GM18511 (cell line): ENCODE data around the gene CTSH.
"Not testable (repeated sequence)": the region's sequence is repeated elsewhere in the genome, so short reads cannot be mapped to it uniquely, and the experiment has no call there.

Experiments used
- ATAC-seq: cut with Tn5 transposase; IDR thresholded peaks from one replicate; pipeline ENCODE4 v1.9.1; 2021; ENCODE audit warnings: mild to moderate bottlenecking, moderate library complexity; ENCODE audit not compliant: unreplicated experiment

CTSH gene

DNA sequence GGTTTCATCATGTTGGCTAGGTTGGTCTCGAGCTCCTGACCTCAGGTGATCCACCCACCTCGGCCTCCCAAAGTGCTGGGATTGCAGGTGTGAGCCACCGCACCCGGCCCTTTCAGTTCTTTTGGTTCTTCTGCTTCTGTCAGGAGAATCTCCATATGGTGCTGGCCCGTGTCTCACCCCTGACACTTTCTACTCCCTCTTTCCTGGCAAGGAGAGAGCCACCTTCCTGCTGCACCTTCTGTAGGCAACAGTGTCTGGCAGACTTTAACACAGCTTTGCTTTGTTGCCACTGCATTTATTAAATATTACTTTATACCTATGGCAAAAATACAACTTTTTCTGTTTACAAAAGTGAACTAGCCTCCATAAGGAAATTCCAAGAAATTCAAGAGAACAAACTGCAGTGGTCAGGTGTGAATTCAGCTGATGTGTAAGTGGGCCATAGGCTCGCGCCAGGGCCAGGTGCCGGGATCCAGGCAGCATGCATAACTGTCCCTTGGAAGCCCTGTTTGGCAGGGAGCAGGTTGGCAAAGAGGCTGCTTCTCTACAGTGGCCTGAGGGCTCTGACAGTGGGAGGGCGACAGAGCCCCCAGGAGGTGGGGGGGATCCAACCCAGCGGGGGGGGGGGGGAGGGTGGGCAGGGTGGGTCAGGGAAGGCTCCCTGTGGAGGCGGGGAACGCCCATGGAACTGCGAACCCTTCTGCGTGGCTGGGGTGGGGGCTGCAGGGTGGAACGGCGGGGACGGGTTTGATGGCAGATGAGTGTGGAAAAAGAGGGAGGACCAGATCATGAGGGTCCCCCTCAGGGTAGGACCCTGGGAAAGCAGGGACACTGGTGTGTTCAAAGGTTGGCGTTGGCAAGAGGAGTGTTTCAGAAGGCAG, 21.1 kb downstream of the CTSH start:
- ATAC-seq = no peak

- no peak for ATAC-seq
Measured at GRCh38 chr15:78923015-78923414, 21.8 kb downstream of the CTSH start.

- no peak for ATAC-seq
Measured at GRCh38 chr15:78922527-78922926, 22.3 kb downstream of the CTSH start.

- no peak for ATAC-seq
Measured at GRCh38 chr15:78921940-78922339, 22.9 kb downstream of the CTSH start.

- no peak for ATAC-seq
Measured at GRCh38 chr15:78921517-78921916, 23.3 kb downstream of the CTSH start.

GRCh38 chr15:78917888-78918287, 27.0 kb downstream of the CTSH start:
- ATAC-seq = no peak

DNA sequence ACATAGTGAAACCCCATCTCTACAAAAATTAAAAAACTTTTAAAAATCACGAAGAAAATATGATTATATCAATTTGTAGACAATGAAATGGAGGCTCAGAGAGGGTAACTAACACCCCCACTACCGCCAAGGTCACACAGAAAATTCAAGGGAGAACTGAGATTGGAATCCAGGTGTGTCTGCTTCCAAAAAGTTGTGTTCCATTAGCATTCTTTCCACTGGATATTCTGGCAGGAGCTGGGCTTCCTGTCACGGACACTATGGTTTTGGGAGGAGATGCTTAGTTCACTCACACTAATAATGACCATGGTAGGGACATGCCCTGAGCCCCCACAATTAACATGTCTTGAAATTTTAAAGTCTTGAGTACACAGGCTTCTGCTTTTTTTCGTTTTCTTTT, 28.8 kb downstream of the CTSH start:
- ATAC-seq = no peak

DNA sequence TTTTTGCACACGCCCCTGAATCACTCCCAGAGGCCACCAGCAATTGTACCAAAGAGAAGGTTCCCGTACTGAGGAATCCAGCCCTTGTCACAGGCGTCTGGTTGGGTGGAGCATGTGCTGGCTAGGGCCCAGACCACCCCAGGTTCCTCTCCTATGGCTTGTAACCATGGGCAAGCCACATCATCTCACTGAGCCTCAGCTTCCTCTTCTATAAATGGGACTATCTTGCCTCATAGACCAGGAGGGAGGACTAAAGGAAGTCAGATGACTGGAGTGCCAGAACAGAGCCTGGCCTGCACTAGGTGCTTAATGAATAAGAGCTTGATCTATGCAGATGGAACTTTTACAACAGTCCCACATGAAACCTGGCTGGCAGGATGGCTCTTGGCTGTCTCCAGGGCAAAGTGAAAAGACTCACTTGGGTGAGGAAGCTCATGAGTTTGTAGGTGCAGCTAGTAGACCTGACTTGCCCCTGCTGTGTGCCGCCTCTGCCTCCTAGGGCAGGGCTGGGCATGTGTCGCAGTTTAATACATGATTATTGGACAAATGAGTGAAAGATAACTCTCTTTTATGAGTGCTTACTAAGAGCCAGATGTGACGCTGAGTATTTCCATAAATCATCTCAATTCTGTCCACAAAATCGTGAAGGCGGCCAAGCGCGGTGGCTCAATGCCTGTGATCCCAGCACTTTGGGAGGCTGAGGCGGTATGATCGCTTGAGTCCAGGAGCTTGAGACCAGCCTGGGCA, 29.3 kb downstream of the CTSH start:
- no peak for ATAC-seq

GRCh38 chr15:78914027-78914764, 30.6 kb downstream of the CTSH start:
- no peak for ATAC-seq

DNA sequence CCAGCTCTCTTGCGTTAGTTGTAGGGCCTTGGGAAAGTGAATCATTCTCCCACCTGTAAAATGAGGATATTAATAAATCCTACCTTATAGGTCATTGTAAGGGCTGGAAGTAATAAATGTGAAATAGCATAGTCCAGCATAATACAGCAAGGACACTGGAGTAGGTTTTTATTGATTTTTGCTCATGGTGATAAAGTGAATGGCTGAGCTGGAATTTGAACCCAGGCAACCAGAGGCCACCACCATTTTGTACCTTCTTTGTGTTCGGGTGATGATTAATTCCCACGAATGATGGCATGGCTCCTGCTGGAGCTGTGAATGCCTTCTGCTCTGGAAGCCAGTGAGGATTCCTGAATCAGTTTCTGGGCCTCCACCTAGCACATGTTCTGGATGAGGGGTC, 31.8 kb downstream of the CTSH start:
- ATAC-seq = no peak

- no peak for ATAC-seq
Measured at GRCh38 chr15:78912316-78912715, 32.5 kb downstream of the CTSH start.

- ATAC-seq = no peak
Measured at GRCh38 chr15:78910271-78910670, 34.6 kb downstream of the CTSH start.

- no peak for ATAC-seq
Measured at GRCh38 chr15:78909791-78910228, 35.0 kb downstream of the CTSH start.

- ATAC-seq = no peak
Measured at GRCh38 chr15:78909160-78909695, 35.6 kb downstream of the CTSH start.

GRCh38 chr15:78907577-78907976, 37.3 kb downstream of the CTSH start:
- ATAC-seq = no peak

DNA sequence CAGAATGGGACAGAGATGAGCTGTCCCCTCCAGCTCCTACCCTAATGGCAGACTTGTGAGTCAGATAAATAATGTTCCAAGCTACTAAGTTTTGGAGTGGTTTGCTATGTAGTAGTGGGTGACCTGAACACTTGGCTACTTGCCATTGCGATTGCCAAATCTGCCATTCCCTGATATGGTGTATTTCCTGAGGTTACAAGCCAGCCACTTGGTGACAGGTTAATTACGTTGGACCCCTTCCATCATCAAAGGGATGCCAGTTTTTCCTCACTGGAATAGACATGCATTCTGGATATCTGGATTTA, 38.6 kb downstream of the CTSH start:
- no peak for ATAC-seq

GRCh38 chr15:78904599-78905358, 40.1 kb downstream of the CTSH start:
- no peak for ATAC-seq

DNA sequence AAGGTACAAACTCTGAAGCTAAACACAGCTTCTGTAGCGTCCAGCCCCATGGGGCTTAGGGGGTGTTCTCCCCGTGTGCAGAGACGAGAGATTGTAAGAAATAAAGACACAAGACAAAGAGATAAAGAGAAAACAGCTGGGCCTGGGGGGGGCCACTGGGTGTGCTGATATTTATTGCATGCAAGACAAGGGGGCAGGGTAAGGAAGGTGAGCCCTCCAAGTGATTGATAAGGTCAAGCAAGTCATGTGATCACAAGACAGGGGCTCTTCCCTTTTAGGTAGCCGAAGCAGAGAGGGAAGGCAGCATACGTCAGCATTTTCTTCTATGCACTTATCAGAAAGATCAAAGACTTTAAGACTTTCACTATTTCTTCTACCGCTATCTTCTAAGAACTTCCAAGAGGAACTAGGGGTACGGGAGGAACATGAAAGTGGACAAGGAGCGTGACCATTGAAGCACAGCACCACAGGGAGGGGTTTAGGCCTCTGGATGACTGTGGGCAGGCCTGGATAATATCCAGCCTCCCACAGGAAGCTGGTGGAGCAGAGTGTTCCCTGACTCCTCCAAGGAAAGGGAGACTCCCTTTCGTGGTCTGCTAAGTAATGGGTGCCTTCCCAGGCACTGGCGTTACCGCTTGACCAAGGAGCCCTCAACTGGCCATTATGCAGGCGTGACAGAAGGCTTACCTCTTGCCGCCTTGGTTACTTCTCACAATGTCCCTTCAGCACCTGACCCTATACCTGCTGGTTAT, 42.4 kb downstream of the CTSH start:
- not testable (repeated sequence) for ATAC-seq

DNA sequence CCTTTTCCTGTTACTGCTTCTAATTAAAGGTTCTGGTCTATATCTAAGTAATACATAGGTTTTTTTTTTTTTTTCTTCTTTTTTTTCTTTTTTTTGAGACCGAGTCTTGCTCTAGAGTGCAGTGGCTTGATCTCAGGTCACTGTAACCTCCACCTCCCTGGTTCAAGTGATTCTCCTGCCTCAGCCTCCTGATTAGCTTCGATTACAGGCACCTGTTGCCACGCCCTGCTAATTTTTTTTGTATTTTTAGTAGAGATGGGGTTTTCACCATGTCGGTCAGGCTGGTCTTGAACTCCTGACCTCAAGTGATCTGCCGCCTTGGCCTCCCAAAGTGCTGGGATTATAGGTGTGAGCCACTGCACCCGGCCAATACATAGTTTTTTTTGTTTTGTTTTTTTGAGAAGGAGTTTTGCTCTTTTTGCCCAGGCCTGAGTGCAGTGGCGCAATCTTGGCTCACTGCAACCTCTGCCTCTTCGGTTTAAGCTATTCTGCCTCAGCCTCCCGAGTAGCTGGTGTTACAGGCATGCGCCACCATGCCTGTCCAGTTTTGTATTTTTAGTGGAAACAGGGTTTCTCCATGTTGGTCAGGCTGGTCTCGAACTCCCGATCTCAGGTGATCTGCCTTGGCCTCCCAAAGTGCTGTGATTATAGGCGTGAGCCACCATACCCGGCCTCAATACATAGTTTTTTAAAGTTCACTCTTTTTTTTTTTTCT, 43.9 kb downstream of the CTSH start:
- not testable (repeated sequence) for ATAC-seq
